K562 (cell line): ENCODE data around the gene TTLL10. TPM values are rescaled to one million over a fixed set of nuclear protein-coding genes. Genes with fewer than 3 reads are reported as not detected.
A peak's percentile ranks its signal among the peaks of the same experiment; 100 is the strongest.

ENCODE experiments used
- ATAC-seq: fragments of 200-7000 bp; cut with Tn5 transposase; 3 replicates; pipeline ENCODE4 v1.9.1; 2020; ENCODE audit warnings: moderate library complexity
- BruUV-seq: library from RNA; stranded (reverse); fragments of 400-500 nt; replicated peaks from 2 replicates; lab custom pipeline; 2021; lab: Mats Ljungman, UMichigan
- CTCF ChIA-PET: fragments of 300-600 bp; formaldehyde crosslinking; extraction: SDS; loops from one replicate; lab custom pipeline; 2021; ENCODE audit warnings: low intra/inter-chr PET ratio; lab: Yijun Ruan, JAX
- POLR2A ChIA-PET: fragments of 300-600, 350-650 bp; sonication (Branson Sonifier 250); formaldehyde crosslinking; extraction: SDS; loops from one replicate; lab custom pipeline; 2021; ENCODE audit warnings: antibody characterized with exemption, inconsistent platforms; lab: Yijun Ruan, JAX
- DNase-seq, 4 experiments: peaks; one replicate each; pipeline versions ENCODE4 v3.0.0 to v3.0.0-alpha.2; 2011 to 2018; ENCODE audit warnings: low spot score in 3 of 4, mixed read lengths in 3 of 4; ENCODE audit errors: extremely low read depth in 1 of 4
- FAIRE-seq: peaks from 2 replicates; lab custom pipeline; 2011; peaks lifted over from hg19 to GRCh38; lab: Jason Lieb, UNC
- H2AFZ ChIP-seq: 2 replicates; pipeline ENCODE4 v1.6.0; 2011; ENCODE audit warnings: low read depth, low read length, control low read depth, inconsistent platforms
- H3K27ac ChIP-seq: fragments of 200-600 bp; 3 replicates; pipeline ENCODE4 v1.8.0; 2011; ENCODE audit warnings: low read depth, mild to moderate bottlenecking, control low read depth, inconsistent platforms, low read length, moderate library complexity, mixed read lengths; ENCODE audit errors: extremely low read depth
- H3K27me3 ChIP-seq, 2 experiments: fragments of 300-600 bp in 1 of 2; 2 replicates in 1 of 2; 3 replicates in 1 of 2; pipeline versions ENCODE4 v1.6.0 to v1.8.0; 2011; ENCODE audit warnings: inconsistent platforms in 2 of 2, low read length in 2 of 2, mild to moderate bottlenecking in 1 of 2, mixed read lengths in 1 of 2, moderate library complexity in 1 of 2; ENCODE audit not compliant: control insufficient read depth in 2 of 2, insufficient read depth in 2 of 2
- H3K36me3 ChIP-seq: fragments of 300-600 bp; 3 replicates; pipeline ENCODE4 v1.8.0; 2011; ENCODE audit warnings: mild to moderate bottlenecking, low read length, inconsistent platforms; ENCODE audit not compliant: control insufficient read depth, insufficient read depth
- H3K4me1 ChIP-seq, 2 experiments: fragments of 200-600 bp in 1 of 2; replicated peaks in 1 of 2; 2 replicates in 1 of 2; 3 replicates in 1 of 2; pipeline versions ENCODE4 v1.5.1 to v1.8.0; 2011; ENCODE audit warnings: inconsistent platforms in 2 of 2, low read length in 2 of 2, mild to moderate bottlenecking in 1 of 2, mixed read lengths in 1 of 2, moderate library complexity in 1 of 2; ENCODE audit not compliant: control insufficient read depth in 2 of 2, insufficient read depth in 2 of 2
- H3K4me2 ChIP-seq: 2 replicates; pipeline ENCODE4 v1.6.1; 2011; ENCODE audit warnings: low read length, control low read depth, inconsistent platforms, mixed read lengths; ENCODE audit not compliant: insufficient read depth
- H3K4me3 ChIP-seq: fragments of 200-600 bp; sonication (generic), shearing (Covaris generic); 2 replicates; pipeline ENCODE4 v1.5.1; 2016; ENCODE audit warnings: control low read depth, inconsistent platforms
- H3K79me2 ChIP-seq: fragments of 200-600 bp; 3 replicates; pipeline ENCODE4 v1.8.0; 2011; ENCODE audit warnings: low read length, inconsistent platforms; ENCODE audit not compliant: control insufficient read depth, insufficient read depth
- H3K9ac ChIP-seq, 2 experiments: 2 replicates each; pipeline versions ENCODE4 v1.6.0 to v1.6.1; 2011; ENCODE audit warnings: low read depth in 2 of 2, low read length in 2 of 2, control low read depth in 1 of 2, inconsistent platforms in 1 of 2, mild to moderate bottlenecking in 1 of 2, mixed read lengths in 1 of 2; ENCODE audit not compliant: insufficient read depth in 1 of 2
- H3K9me1 ChIP-seq: one replicate; pipeline ENCODE4 v1.6.0; 2011; ENCODE audit warnings: inconsistent platforms, mild to moderate bottlenecking, low read length, moderate library complexity; ENCODE audit not compliant: control insufficient read depth, insufficient read depth
- H3K9me3 ChIP-seq: replicated peaks from 2 replicates; pipeline ENCODE4 v1.5.1; 2011; ENCODE audit warnings: low read depth, low read length, inconsistent platforms; ENCODE audit not compliant: control insufficient read depth, insufficient read depth
- H4K20me1 ChIP-seq: replicated peaks from 2 replicates; pipeline ENCODE4 v1.6.1; 2011; ENCODE audit warnings: low read length, inconsistent platforms, mixed read lengths; ENCODE audit not compliant: control insufficient read depth, insufficient read depth
- BCOR ChIP-seq: fragments of 450-650 bp; IDR thresholded peaks from 2 replicates; pipeline ENCODE4 v1.6.1; 2016
- C11orf30 ChIP-seq: fragments of 450-650 bp; IDR thresholded peaks from 2 replicates; pipeline ENCODE4 v1.6.1; 2016; ENCODE audit warnings: low read depth, mild to moderate bottlenecking
- EWSR1 ChIP-seq: fragments of 450-650 bp; IDR thresholded peaks from 2 replicates; pipeline ENCODE4 v1.6.1; 2018; ENCODE audit warnings: borderline replicate concordance, mild to moderate bottlenecking, low read depth, moderate library complexity; ENCODE audit not compliant: partially characterized antibody
- HSF4 ChIP-seq: fragments of 250-450 bp; sonication (Bioruptor Pico); IDR thresholded peaks from 2 replicates; pipeline ENCODE4 v2.1.2; 2022; ENCODE audit warnings: mild to moderate bottlenecking, moderate library complexity, borderline replicate concordance
- NR2C2 ChIP-seq, 2 experiments: fragments of 200-800 bp in 1 of 2; sonication (Bioruptor generic) in 1 of 2; sonication (generic) in 1 of 2; formaldehyde crosslinking in 1 of 2; IDR thresholded peaks; 2 replicates each; pipeline versions ENCODE4 v1.6.1 to v1.8.0; 2016 to 2022; ENCODE audit warnings: mild to moderate bottlenecking in 1 of 2, missing compliant biosample characterization in 1 of 2, missing genetic modification characterization in 1 of 2, missing genetic modification reagents in 1 of 2
- PML ChIP-seq: IDR thresholded peaks from 2 replicates; pipeline ENCODE4 v1.6.1; 2012; ENCODE audit warnings: low read length, inconsistent platforms
- PRMT5 ChIP-seq: sonication (generic); formaldehyde crosslinking; IDR thresholded peaks from 2 replicates; pipeline ENCODE4 v1.5.0; 2020; ENCODE audit warnings: missing genetic modification reagents
- SFPQ ChIP-seq: fragments of 200-400 bp; formaldehyde crosslinking; IDR thresholded peaks from 2 replicates; pipeline ENCODE4 v1.6.1; 2017; ENCODE audit warnings: mild to moderate bottlenecking, low read depth, low read length, moderate library complexity
- TFAP4 ChIP-seq: sonication (generic); formaldehyde crosslinking; IDR thresholded peaks from 2 replicates; pipeline ENCODE4 v1.8.0; 2022; ENCODE audit warnings: missing genetic modification reagents, mild to moderate bottlenecking, moderate library complexity, borderline replicate concordance
- ZBTB9 ChIP-seq: fragments of 450-650 bp; formaldehyde crosslinking; IDR thresholded peaks from 2 replicates; pipeline ENCODE4 v1.4.0; 2020; ENCODE audit warnings: mild to moderate bottlenecking, moderate library complexity
- ZKSCAN3 ChIP-seq: fragments of 250-450 bp; sonication (Bioruptor Pico); IDR thresholded peaks from 2 replicates; pipeline ENCODE4 v1.4.0; 2020
- WGBS: fragments of 100-300 bp; shearing (Covaris generic); methylation state at CpG from one replicate; pipeline ENCODE4 v1.1.6; 2016; ENCODE audit warnings: low coverage, mixed read lengths; ENCODE audit not compliant: insufficient coverage; ENCODE audit errors: missing lambda C conversion rate; 5-methylcytosine and 5-hydroxymethylcytosine counted together
- in situ Hi-C: fragments of 300-500 bp; cut with MboI; formaldehyde crosslinking; loops from 4 replicates; pipeline ENCODE4 v1.15.0; 2018; ENCODE audit warnings: inconsistent platforms, mixed read lengths
- intact Hi-C: fragments of 100-400 bp; cut with micrococcal nuclease; formaldehyde crosslinking; loops from 2 replicates; pipeline ENCODE4 v1.14.2; 2022
- polyA plus RNA-seq, 8 experiments: library from polyadenylated mRNA; depleted of rRNA in 4 of 8; stranded (reverse) in 5 of 8; unstranded in 3 of 8; fragments of >200 nt; fragmentation: Nextera tagmentation in 2 of 8; fragmentation: Illumina TruSeq in 1 of 8; extraction: Ambion mirVana in 2 of 8; extraction: Trizol in 1 of 8; gene quantifications; 2 replicates each; pipeline versions ENCODE4 v1.2.1 to v1.2.3, GENCODE V29; 2011 to 2014; ENCODE audit warnings: inconsistent platforms in 1 of 8, missing spikeins in 1 of 8
- total RNA-seq, 7 experiments: library from RNA; depleted of rRNA in 6 of 7; stranded (reverse); fragments of >200 nt in 6 of 7; fragmentation: Illumina TruSeq in 2 of 7; extraction: Trizol in 2 of 7; gene quantifications; 2 replicates each; pipeline versions ENCODE4 v1.2.1 to v1.2.3, GENCODE V29; 2011 to 2021; ENCODE audit warnings: low replicate concordance in 1 of 7

TTLL10 gene
- total and polyA plus RNA-seq, 9 of the 15 experiments (the other 6 are each of a cell fraction or from before 2014, with no cell fraction given), result not detected

GRCh38 chr1:1169429-1170214 is 4.1 kb upstream of the TTLL10 start:
- POLR2A ChIA-PET, result interaction anchor here (0.6 to 1.0 kb wide), 3 partner anchors 11 to 86 kb away, joined by 3 to 5 read pairs (median 3); no protein-coding TSS in a partner anchor
- Histone ChIP-seq H3K9me3 (no peaks in the 10 kb centered on the region), H3K27me3 (peaks cover 69 to 89% of the 10 kb centered on the region in 2 experiments), H3K4me1 (peaks cover 0 to 86% of the 10 kb centered on the region in 2 experiments; a peak in 2 of 5 replicates), H3K4me3 (no peak overlapping the region), H4K20me1 (0 out of 2 replicates have a peak, but pooled peaks cover 6% of the 10 kb centered on the region), H3K4me2 (no peak overlapping the region), H2AFZ (no peak overlapping the region), H3K79me2 (no peaks in the 10 kb centered on the region), H3K27ac (no peak overlapping the region), H3K9me1 (no peaks in the 10 kb centered on the region), H3K9ac (peak overlapping the region in 1 of 2 experiments; percentile 2; a peak in 2 of 4 replicates), H3K36me3 (no peaks in the 10 kb centered on the region)
- in situ Hi-C loops (no loop called here), intact Hi-C loops (no loop called here)
- CTCF ChIA-PET, result no interaction called here
- TF ChIP-seq BCOR, result no peak
- TF ChIP-seq HSF4 (CRISPR knock-in tag), result no peak
- TF ChIP-seq C11orf30, result no peak
- TF ChIP-seq ZBTB9, result no peak
- TF ChIP-seq PML, result no peak
- TF ChIP-seq TFAP4, result peak; percentile 23; the same call in 1 of the 2 replicates
- peak; percentile 45; the same call in 1 of the 2 replicates for TF ChIP-seq ZKSCAN3 (CRISPR knock-in tag)
- no peak for TF ChIP-seq NR2C2 (CRISPR knock-in tag; IDR thresholded peaks at IDR 0.05)
- no peak for TF ChIP-seq NR2C2 (tag; IDR thresholded peaks at IDR 0.05)
- no peak for TF ChIP-seq EWSR1
- TF ChIP-seq SFPQ, result no peak
- TF ChIP-seq PRMT5, result no peak
- 7% methylated on average over 31 of the region's 32 CpGs for WGBS
- FAIRE-seq (no peak), DNase-seq (peak in 2 of 4 experiments; percentile 57), ATAC-seq (peak; percentile 6)
- BruUV-seq, result no TSS peak
